Upper lobe of right lung (tissue), 1 donor: Measurements from ENCODE around the gene ORC3. TPM values are rescaled to one million over a fixed set of nuclear protein-coding genes. Genes with fewer than 3 reads are reported as not detected.
A peak's percentile ranks its signal among the peaks of the same experiment; 100 is the strongest.

Experiments used
- ATAC-seq: fragments of 200-7000 bp; cut with Tn5 transposase; one replicate; pipeline ENCODE4 v1.9.1; 2020; ENCODE audit warnings: mild to moderate bottlenecking, moderate library complexity
- DNase-seq: peaks from one replicate; pipeline ENCODE4 v3.0.0-alpha.2; 2020
- H3K27ac ChIP-seq: fragments of 200-600 bp; one replicate; pipeline ENCODE4 v1.8.0; 2022
- H3K27me3 ChIP-seq: fragments of 200-600 bp; one replicate; pipeline ENCODE4 v1.8.0; 2022; ENCODE audit warnings: mild to moderate bottlenecking
- H3K36me3 ChIP-seq: fragments of 200-600 bp; one replicate; pipeline ENCODE4 v1.8.0; 2022
- H3K4me1 ChIP-seq: fragments of 200-600 bp; one replicate; pipeline ENCODE4 v1.8.0; 2022
- H3K4me3 ChIP-seq: fragments of 200-600 bp; one replicate; pipeline ENCODE4 v1.8.0; 2022; ENCODE audit warnings: mild to moderate bottlenecking
- H3K9me3 ChIP-seq: fragments of 200-600 bp; one replicate; pipeline ENCODE4 v1.8.0; 2022
- CTCF ChIP-seq: fragments of 200-600 bp; IDR thresholded peaks from one replicate; pipeline ENCODE4 v1.8.0; 2022; ENCODE audit warnings: antibody characterized with exemption
- intact Hi-C: fragments of 100-400 bp; cut with DNase I; formaldehyde crosslinking; loops from one replicate; pipeline ENCODE4 v1.11.0; 2022
- total RNA-seq: library from RNA; stranded (reverse); fragmentation: NEBNext Ultra II Directional; extraction: Animal tissue kit (Norgen Biotek cat#: 25700); gene quantifications from one replicate; pipeline ENCODE4 v1.2.1, GENCODE V29; 2021
- donor health status: DM: no; HTN: yes; CAD: no; lungs with severe emphysema.

The ORC3 gene
- total RNA-seq, 1 donor from 2014 or later = 16.2 TPM

GRCh38 chr6:87583822-87584221 lies 6.1 kb upstream of the ORC3 start:
- Histone ChIP-seq H3K27me3 (no peaks in the 10 kb centered on the region), H3K9me3 (no peaks in the 10 kb centered on the region), H3K4me1 (peaks cover 16% of the 10 kb centered on the region), H3K4me3 (no peak overlapping the region), H3K27ac (no peak overlapping the region), H3K36me3 (peaks cover 41% of the 10 kb centered on the region)
- no peak for TF ChIP-seq CTCF
- no peak for ATAC-seq
- DNase-seq = no peak
- intact Hi-C loops = no loop called here

GRCh38 chr6:87586371-87587077 lies 3.4 kb upstream of the ORC3 start:
- no peak overlapping the region for H3K4me3 ChIP-seq
- H3K36me3 ChIP-seq = peaks cover 27% of the 10 kb centered on the region
- no peak for DNase-seq
- no peak for TF ChIP-seq CTCF
- H3K27ac ChIP-seq = no peak overlapping the region
- H3K4me1 ChIP-seq = peaks cover 28% of the 10 kb centered on the region
- intact Hi-C loops = no loop called here
- H3K9me3 ChIP-seq = no peaks in the 10 kb centered on the region
- no peaks in the 10 kb centered on the region for H3K27me3 ChIP-seq
- ATAC-seq = no peak

- intact Hi-C loops = no loop called here
- no peaks in the 10 kb centered on the region for H3K9me3 ChIP-seq
- no peak for TF ChIP-seq CTCF
- H3K4me1 ChIP-seq = peaks cover 30% of the 10 kb centered on the region
- peaks cover 8% of the 10 kb centered on the region for H3K36me3 ChIP-seq
- DNase-seq = no peak
- no peaks in the 10 kb centered on the region for H3K27me3 ChIP-seq
- no peak for ATAC-seq
- H3K27ac ChIP-seq = peak overlapping the region; percentile 92
- H3K4me3 ChIP-seq = peak overlapping the region; percentile 86
These were observed 1.1 kb upstream of the ORC3 start for GRCh38 chr6:87588756-87589407.

- ATAC-seq (no peak), DNase-seq (no peak)
- intact Hi-C loops = no loop called here
- peak overlapping the region; percentile 92 for H3K27ac ChIP-seq
- peak overlapping the region; percentile 86 for H3K4me3 ChIP-seq
- no peak for TF ChIP-seq CTCF
- H3K27me3 ChIP-seq = no peaks in the 10 kb centered on the region
- peaks cover 4% of the 10 kb centered on the region for H3K36me3 ChIP-seq
- no peaks in the 10 kb centered on the region for H3K9me3 ChIP-seq
- H3K4me1 ChIP-seq = peaks cover 25% of the 10 kb centered on the region
These were observed 514 bp downstream of the ORC3 start for GRCh38 chr6:87590417-87590880.

- TF ChIP-seq CTCF = no peak
- H3K4me1 ChIP-seq = peaks cover 25% of the 10 kb centered on the region
- no peak overlapping the region for H3K27ac ChIP-seq
- H3K9me3 ChIP-seq = no peaks in the 10 kb centered on the region
- no peaks in the 10 kb centered on the region for H3K27me3 ChIP-seq
- intact Hi-C loops = no loop called here
- peaks cover 10% of the 10 kb centered on the region for H3K36me3 ChIP-seq
- no peak for DNase-seq
- peak overlapping the region; percentile 86 for H3K4me3 ChIP-seq
- no peak for ATAC-seq
These were observed 1.1 kb downstream of the ORC3 start for GRCh38 chr6:87590990-87591389.
